Astrocyte (in vitro differentiated cells and primary cell): ENCODE measurements around the gene OVOL3.

Source experiments
- EZH2 ChIP-seq: IDR thresholded peaks from 2 replicates; pipeline ENCODE4 v1.6.1; 2012; ENCODE audit warnings: mild to moderate bottlenecking, low read length, inconsistent platforms; ENCODE audit not compliant: insufficient read depth
- TF ChIP-seq, protein P1 (sequence below): IDR thresholded peaks from 2 replicates; pipeline ENCODE4 v1.5.1; 2011; ENCODE audit warnings: low read depth, mild to moderate bottlenecking, inconsistent platforms, low read length, moderate library complexity; ENCODE audit not compliant: insufficient read depth

DNA sequence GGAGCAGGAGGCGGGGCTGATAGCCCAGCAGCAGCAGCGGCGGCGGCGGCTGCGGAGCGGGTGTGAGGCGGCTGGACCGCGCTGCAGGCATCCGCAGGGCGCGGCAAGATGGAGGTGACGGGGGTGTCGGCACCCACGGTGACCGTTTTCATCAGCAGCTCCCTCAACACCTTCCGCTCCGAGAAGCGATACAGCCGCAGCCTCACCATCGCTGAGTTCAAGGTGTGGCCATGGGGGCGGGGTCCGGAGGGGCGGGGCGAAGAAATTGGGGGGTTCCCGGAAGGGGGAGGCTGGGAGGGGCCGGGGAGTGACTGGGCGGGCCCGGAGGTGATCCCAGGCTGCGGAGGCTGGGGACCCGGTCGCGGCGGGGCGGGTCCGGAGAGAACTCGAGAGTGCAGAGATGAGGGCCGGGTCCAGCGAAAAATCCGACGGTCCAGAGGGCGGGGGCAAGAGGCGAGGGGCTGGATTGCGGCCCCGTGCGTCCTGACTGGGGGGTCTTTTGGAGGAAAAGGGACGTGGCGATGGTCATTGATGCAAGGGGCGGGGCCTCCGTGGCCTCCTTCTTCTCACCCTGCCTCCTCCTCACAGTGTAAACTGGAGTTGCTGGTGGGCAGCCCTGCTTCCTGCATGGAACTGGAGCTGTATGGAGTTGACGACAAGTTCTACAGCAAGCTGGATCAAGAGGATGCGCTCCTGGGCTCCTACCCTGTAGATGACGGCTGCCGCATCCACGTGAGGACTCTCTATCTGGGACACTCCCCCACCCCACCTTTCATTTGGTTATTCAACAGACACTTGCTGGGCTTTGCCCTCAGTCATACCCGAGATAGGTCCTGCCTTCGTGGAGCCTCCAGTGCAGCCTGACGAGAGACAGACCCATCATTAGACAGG, 4.8 kb downstream of the OVOL3 start, which contains the start of gene TBCB:
- TF ChIP-seq, protein P1, sequence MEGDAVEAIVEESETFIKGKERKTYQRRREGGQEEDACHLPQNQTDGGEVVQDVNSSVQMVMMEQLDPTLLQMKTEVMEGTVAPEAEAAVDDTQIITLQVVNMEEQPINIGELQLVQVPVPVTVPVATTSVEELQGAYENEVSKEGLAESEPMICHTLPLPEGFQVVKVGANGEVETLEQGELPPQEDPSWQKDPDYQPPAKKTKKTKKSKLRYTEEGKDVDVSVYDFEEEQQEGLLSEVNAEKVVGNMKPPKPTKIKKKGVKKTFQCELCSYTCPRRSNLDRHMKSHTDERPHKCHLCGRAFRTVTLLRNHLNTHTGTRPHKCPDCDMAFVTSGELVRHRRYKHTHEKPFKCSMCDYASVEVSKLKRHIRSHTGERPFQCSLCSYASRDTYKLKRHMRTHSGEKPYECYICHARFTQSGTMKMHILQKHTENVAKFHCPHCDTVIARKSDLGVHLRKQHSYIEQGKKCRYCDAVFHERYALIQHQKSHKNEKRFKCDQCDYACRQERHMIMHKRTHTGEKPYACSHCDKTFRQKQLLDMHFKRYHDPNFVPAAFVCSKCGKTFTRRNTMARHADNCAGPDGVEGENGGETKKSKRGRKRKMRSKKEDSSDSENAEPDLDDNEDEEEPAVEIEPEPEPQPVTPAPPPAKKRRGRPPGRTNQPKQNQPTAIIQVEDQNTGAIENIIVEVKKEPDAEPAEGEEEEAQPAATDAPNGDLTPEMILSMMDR, result no peak
- no peak for TF ChIP-seq EZH2
